HG03469 (cell line): ENCODE data around the gene ST6GAL2.

Source experiments
- ATAC-seq: cut with Tn5 transposase; IDR thresholded peaks from one replicate; pipeline ENCODE4 v1.9.1; 2021; ENCODE audit warnings: mild to moderate bottlenecking, moderate library complexity, moderate number of reproducible peaks; ENCODE audit not compliant: unreplicated experiment

ST6GAL2 gene

GRCh38 chr2:106830191-106830590 lies 55.8 kb downstream of the ST6GAL2 start:
- no peak for ATAC-seq

DNA sequence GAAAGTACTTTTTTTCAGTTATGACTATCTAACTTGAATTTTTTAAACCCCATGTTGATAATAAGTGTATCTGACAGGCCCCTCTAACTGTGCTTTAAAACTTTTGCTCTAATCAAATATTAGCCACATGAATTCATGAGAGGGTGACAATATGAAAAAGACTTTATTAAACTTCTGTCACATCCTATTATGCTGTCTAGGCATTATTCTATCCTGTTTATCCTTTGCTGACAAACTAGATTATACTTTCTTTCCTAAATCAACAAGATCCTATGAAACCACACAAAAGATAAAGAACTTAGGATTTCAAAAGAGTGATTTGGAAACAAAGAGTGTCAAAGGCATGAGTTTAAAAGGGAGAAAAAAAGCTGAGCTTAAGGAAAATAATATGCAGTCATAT lies 57.8 kb downstream of the ST6GAL2 start:
- ATAC-seq: no peak

- ATAC-seq: no peak
Measured at GRCh38 chr2:106827158-106827557, 58.8 kb downstream of the ST6GAL2 start.

- ATAC-seq: no peak
Measured at GRCh38 chr2:106825161-106825560, 60.8 kb downstream of the ST6GAL2 start.

- no peak for ATAC-seq
Measured at GRCh38 chr2:106816974-106817373, 69.0 kb downstream of the ST6GAL2 start.

DNA sequence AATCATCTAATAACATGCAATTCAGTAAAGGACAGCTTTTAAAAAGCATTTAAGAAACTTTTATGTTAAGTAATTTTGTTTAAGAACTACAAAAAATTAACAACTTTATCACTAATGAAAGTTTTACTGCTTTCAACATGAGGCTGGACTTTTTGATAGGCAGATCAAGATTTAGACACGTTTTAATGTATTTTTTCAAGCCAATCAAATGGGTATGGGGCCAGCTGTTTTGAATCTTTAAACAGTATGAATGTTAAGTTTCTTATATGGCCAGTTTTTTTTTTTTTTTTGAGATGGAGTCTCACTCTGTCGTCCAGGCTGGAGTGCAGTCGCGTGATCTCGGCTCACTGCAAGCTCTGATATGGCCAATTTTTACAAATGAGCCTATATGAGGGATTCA lies 73.1 kb downstream of the ST6GAL2 start:
- no peak for ATAC-seq

GRCh38 chr2:106812383-106812782 lies 73.6 kb downstream of the ST6GAL2 start:
- no peak for ATAC-seq

GRCh38 chr2:106805716-106806115 lies 80.3 kb downstream of the ST6GAL2 start:
- ATAC-seq: no peak

DNA sequence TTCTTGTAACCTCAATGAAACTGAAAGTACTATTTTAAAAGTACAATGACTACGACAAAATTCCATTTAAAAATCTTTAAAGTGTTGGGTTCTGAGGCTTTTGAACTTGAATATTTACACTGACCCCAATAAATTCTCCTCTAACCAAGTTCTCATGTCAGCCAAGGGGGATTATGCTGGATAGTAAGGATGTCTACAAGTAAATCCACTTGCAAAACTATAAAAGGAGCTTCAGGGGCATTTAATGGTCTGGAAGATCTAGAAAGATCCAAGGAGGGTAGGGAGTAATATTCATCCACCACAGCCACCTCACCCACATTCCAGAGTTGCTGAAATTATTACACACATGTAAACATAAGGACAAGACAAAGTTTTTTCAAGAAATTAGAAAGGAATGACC lies 81.8 kb downstream of the ST6GAL2 start:
- ATAC-seq: no peak

GRCh38 chr2:106800976-106801655 lies 84.9 kb downstream of the ST6GAL2 start:
- no peak for ATAC-seq

DNA sequence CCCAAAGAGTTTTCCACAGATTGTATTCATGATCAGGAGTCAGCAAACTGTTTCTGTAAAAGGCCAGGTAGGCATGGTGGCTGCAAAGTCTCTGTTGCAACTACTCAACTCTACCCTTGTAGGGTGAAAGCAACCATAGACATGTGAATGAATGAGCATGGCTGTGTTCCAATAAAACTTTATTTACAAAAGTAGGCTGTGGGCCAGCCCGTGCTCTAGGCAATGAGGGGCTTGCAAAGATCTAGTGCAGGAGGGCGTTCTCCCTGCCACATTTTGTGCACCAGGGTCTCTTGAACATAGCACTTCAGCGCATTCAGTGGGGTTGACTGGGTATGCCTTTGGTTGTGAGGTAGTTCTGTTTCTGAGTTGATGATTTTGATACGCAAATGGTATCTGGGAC lies 85.8 kb downstream of the ST6GAL2 start:
- ATAC-seq: no peak

GRCh38 chr2:106798826-106799552 lies 87.0 kb downstream of the ST6GAL2 start:
- no peak for ATAC-seq

DNA sequence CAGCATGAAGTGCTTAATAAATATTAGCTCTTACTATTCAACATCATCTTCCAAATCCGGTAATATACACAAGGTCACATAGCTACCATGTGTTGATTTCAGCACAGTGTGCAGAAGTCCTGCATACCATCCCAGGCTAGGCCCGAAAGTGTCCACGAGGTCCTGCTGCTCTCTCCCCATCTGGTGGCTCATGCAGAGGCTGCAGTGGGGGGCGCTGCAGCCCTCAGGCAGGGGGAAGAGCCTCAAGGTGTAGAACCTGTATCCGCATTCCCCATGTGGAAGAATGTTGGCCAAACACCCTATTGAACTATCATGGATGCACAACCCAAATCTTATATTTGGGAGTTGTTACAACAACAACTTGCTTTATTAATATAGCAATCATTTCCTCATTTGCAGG lies 88.5 kb downstream of the ST6GAL2 start:
- ATAC-seq: no peak

DNA sequence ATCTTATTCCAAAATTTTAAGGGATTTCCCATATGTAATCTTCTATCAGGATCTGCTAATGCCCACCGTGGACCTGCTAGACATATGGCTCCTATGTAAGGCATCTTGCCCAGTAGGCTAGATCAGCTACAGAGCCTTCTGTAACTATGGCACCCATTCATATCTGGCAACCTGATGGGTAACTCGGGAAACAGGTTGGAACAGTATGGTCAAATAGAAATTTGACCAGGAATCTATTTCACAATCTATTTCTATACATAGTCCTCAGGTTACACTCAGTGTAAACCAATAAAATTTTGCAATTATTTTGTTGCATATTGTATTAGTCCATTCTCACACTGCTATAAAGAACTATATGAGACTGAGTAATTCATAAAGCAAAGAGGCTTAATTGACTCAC lies 93.3 kb downstream of the ST6GAL2 start:
- no peak for ATAC-seq

GRCh38 chr2:106789185-106789584 lies 96.8 kb downstream of the ST6GAL2 start:
- no peak for ATAC-seq

- ATAC-seq: no peak
Measured at GRCh38 chr2:106782681-106783080, 103.3 kb downstream of the ST6GAL2 start.

- no peak for ATAC-seq
Measured at GRCh38 chr2:106781196-106781595, 104.8 kb downstream of the ST6GAL2 start.

- ATAC-seq: no peak
Measured at GRCh38 chr2:106771811-106772210, 114.2 kb downstream of the ST6GAL2 start.

GRCh38 chr2:106770986-106771385 lies 115.0 kb downstream of the ST6GAL2 start:
- ATAC-seq: no peak

DNA sequence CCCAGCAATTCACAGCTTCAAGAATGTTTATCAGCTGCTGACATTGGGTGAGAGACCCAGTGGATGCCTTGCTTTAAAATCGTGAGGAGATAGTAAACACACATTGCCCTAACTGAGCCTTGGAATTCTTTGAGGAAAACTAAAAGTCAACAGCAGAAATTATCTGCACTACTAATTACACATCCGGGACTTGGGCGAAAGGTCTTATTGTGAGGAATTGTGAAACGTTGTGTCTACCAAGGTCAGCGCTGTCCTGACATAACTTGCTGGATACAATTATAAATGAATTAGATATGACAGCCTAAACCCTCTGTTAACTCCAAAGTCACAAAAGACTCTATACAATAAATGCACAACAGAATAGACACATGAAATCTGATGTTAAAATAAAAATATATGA lies 121.4 kb downstream of the ST6GAL2 start:
- no peak for ATAC-seq

DNA sequence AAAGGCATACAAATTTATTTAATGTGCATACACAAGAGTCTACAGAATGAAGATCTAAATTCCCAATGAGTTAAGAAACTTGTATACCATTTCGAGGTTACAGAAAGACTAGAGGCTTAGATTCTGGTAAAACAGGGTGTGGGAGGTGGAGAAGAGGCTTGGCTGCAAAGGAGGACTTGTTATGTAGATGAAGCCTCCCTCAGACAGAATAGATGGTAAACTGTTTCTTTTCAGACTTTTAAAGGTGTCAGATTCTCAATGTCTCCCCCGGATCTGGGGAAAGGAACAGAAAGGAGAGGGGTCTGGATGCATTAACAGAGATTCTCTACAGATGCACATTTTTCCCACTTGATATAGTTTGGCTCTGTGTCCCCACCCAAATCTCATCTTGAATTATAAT lies 126.0 kb downstream of the ST6GAL2 start:
- no peak for ATAC-seq

DNA sequence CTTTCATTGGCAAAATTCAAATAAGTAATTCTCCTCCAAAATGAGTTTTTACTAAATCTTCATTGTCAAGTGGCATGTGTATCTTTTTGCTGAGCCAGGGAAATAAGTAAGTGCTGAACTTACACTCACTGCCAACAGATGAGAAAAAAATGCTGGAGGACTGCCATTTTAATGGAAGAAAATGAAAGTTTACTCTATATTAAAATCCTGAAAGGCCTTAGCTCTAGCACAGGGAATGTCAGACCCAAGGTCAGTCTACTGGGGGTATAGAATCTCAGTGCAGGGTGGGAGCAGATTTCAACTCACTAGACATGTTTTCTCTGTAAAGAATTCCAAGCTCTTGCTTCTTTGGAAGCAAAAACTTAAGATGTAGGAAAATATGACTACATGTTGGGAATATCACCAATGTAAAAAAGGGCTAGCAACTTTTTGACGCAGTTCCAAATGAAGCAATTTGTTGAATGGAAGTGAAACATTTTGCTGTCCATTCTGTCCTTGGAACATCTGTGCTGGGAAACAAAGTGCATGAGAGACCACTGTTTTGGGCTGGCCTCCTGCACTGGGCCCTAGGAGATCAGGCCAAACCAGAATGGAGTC lies 127.0 kb downstream of the ST6GAL2 start:
- ATAC-seq: no peak
